Erythroblast (primary cell): ENCODE results near the gene CA5B.
"Not testable (repeated sequence)": the region's sequence is repeated elsewhere in the genome, so short reads cannot be mapped to it uniquely, and the experiment has no call there.

ENCODE experiments used
- DNase-seq, 2 experiments: peaks; one replicate each; lab custom pipeline; 2025; lab: John Stamatoyannopoulos, UW
- GATA1 ChIP-seq: IDR thresholded peaks from 2 replicates; pipeline ENCODE4 v1.6.1; 2011; ENCODE audit warnings: low read depth, mild to moderate bottlenecking, control low read depth, low read length, moderate library complexity
- POLR2A ChIP-seq: IDR thresholded peaks from 2 replicates; pipeline ENCODE4 v1.6.1; 2011; ENCODE audit warnings: mild to moderate bottlenecking, low read length

Gene CA5B

DNA sequence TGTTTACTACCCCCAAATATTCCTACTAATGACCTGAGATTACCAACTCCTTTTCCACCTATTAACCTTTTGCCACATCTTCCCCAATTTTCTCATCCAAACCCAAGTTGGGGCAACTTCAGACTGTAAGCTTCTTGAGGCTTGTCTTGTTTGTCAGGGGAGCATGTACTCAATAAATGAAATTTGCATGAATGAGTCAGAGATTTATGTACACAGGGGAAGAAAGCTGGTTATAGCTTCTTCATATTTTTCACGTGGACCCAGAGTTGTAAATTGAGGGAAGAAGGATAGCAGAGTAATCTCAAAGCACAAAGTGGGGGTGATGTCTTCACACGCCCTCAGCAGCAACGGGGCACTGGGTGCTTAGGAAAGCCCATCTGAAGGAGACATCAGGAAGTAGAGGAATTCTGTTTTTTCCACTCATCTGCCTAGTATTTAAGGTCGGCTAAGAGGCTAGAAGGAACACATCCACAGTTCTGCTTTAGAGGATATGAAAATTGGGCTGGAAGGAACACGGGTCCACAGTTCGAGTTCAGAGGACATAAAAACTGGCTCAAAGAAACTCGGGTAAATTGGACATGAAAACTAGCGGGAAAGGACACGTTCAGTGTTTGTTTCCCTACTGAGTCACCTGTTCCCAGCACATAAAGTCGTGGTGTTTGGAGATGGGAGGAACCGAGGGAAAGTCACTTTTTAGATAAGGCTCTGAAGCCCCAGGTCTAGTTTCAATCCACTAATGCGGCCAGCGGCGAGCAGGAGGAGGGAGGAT lies 696 bp upstream of the CA5B start:
- TF ChIP-seq POLR2A (peak; percentile 38), GATA1 (no peak)
- DNase-seq: peak in 1 of 2 experiments; percentile 31

DNA sequence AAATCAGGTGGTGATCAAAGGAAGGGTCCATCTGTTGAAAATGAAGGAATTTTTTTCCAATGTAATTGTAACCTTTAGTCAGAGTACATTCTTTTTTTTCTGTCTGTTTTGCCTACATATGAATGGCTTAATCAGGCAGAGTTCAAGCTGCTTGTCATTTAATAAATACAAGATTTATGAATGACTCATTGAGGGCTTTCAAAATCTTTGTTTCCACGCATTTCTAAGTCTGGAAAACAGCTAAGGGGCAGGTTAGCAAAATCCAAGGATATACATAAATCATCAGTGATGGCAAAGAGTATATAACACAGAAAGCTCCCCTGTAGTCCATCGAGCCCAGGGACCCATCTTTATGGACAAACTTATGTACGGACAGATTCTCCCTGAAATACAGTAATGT lies 1.8 kb downstream of the CA5B start:
- DNase-seq: no peak
- TF ChIP-seq GATA1 (no peak), POLR2A (no peak)

DNA sequence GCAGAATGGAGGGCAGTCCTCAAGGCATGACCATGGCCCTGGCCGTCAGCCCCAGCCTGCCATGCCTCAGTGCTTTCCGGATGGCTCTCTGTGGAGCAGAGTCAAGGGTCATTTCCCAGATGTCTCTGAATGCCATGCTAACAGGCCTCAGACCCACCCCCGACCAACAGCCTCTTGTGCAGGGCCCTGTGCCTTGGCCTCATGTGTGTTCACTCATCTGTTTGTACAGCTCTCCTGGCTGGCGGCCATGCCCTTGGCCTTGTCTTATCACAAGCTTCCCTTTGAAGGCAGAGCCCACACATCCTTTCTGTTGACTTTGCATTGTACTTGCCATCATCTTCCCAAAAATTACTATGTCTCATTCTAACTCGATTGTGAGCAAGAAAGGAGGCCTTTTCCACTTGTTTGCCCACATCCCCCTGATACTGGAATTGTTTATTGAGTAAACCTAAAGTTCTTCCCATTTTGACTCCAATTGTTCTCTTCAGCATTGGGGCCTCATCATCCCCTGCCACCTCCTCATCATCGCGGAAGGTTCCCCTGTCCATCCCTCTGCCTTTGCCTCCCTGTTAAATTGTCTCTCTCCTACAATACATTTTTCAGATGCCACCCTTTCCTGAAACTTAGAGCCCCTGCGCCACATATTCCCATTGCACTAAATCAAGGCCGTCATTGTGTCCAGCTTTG lies 6.3 kb downstream of the CA5B start:
- peak; percentile 12 to 53 for DNase-seq
- TF ChIP-seq POLR2A: no peak
- TF ChIP-seq GATA1: no peak

DNA sequence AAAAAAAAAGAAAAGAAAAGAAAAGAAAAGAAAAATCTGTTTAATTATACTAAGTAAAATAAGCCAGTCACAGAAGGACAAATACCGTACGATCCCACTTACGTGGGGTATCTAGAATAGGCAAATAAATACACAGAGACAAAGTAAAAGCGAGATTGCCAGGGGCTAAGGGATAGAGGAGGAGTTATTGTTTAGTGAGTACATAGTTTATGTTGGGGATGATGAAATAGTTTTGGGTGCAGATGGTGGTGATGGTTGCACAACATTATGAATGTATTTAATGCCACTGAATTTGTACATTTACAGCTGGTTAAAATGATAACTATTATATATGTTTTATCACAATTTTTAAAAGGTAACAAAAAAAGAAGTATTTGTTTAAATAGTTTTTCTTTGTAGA lies 7.1 kb downstream of the CA5B start:
- peak in 1 of 2 experiments; percentile 0 for DNase-seq
- no peak for TF ChIP-seq GATA1
- no peak for TF ChIP-seq POLR2A

DNA sequence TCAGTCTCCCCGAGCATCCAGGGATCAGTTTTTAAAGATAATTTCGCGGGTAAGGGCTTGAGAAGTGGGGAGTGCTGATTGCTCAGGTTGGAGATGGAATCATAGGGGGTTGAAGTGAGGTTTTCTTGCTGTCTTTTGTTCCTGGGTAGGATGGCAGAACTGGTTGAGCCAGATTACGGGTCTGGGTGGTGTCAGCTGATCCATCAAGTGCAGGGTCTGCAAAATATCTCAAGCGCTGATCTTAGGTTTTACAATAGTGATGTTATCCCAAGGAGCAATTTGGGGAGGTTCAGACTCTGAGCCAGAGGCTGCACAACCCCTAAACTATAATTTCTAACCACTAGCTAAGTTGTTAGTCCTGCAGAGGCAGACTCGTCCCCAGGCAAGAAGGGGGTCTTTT lies 8.6 kb downstream of the CA5B start:
- DNase-seq: not testable (repeated sequence)

DNA sequence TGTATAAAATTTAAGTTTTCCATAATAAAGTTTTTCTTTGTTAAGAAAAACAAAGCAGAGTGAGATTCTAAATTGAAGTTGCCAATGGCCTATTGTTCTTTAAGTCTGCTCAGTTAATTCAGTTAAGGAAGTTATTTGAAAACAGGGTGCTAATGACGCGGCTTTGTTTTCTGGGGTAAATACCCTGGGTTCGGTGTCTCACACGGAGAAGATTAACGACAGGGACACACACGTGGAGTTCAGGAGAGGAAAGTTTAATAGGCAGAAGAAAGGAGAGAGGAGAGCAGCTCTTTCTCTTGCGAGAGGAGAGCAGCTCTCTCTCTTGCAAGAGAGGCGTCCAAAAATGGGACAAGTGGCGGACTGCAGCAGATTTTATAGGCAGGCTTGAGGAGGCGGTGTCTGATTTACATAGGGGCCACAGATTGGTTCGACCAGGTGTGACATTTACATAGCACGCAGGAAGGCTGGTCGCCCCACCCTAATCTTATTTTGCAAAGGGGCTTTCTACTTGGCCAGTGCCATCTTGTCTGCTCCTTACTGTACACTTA lies 9.6 kb downstream of the CA5B start:
- DNase-seq: no peak
- TF ChIP-seq POLR2A (no peak), GATA1 (no peak)

DNA sequence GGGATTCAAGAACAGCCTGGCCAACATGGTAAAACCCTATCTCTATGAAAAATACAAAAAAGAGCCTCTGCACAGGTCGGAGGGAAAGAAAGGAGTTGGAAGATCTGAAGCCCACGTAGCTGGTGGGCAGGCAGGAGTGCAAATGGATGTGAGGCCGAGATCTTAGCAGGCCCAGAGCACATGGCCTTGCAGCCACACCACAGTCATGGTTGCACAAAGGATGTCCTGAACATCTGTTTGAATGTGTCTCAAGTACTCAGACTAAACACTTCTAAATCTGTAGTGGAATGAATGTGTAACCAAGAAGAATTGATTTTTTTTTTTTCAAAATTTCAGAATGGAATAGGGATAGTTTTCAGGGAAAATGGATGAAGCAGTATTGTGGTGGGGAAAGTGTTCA lies 10.8 kb downstream of the CA5B start:
- TF ChIP-seq GATA1 (no peak), POLR2A (no peak)
- no peak for DNase-seq

DNA sequence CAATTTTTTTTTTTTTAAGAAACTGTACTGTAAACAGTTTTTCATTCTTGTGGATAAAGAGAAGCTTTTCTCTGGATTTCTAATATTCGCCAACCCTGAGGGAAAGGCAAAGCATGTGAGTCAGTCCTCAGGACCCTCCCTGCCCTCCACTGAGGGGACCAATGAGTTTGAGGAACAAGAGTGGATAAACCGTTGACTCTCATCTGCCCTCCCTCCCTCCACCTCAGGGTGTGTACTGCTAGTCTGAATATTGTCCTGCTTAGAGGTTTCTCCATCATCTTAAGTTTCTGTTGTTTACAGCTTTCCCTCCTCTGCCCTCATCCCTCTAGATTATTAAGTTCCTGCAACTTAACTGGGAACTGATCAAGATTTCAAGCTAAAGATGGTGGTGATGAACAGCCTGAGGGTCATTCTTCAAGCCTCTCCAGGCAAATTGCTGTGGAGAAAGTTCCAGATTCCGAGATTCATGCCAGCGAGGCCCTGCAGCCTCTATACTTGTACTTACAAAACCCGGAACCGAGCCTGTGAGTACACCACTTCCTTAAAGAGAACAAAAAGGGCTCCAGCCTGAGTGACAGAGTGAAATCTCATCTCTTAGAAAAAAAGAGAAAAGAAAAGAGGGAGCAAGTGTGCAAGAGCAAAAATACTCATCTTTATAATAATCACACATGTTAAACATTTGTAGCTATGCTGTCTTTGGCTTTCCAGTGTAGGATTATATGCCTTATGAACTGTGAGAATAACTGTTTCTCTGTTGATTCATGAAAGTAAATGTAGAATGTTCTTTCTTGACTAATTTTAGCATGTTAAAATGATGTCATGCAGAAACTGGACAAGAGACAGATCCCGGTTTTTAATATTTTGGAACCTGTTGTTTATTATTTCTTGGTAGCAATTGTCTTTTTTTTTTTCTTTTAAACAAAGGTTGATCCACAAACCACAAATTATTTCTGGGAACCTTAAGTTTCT lies 11.9 kb downstream of the CA5B start:
- TF ChIP-seq POLR2A (no peak), GATA1 (no peak)
- no peak for DNase-seq

DNA sequence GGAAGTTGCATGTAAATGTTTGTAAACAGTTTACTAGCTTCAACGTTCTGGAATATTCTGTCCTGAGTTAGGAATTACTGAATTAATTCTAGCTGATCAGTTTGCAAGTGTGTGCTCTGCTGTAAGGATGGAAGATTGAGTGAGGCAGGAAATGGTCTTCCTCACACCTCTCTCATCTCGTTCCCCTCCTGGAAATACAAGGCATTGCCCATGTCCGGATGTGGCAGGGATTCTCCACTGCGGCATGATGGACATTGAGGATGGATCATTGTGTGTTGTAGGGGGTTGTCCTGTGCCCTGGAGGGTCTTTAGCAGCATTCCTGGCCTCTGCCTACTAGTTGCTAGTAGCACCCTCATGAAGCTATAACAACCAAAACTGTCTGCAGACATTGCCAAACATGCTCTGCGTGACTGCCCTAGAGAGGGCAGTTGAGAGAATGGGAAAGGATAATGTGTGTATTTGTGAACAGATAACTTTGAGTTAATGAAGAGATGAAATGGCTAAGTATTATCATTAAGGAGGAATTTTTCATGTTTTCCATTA lies 12.6 kb downstream of the CA5B start:
- no peak for TF ChIP-seq GATA1
- no peak for TF ChIP-seq POLR2A
- DNase-seq: no peak

DNA sequence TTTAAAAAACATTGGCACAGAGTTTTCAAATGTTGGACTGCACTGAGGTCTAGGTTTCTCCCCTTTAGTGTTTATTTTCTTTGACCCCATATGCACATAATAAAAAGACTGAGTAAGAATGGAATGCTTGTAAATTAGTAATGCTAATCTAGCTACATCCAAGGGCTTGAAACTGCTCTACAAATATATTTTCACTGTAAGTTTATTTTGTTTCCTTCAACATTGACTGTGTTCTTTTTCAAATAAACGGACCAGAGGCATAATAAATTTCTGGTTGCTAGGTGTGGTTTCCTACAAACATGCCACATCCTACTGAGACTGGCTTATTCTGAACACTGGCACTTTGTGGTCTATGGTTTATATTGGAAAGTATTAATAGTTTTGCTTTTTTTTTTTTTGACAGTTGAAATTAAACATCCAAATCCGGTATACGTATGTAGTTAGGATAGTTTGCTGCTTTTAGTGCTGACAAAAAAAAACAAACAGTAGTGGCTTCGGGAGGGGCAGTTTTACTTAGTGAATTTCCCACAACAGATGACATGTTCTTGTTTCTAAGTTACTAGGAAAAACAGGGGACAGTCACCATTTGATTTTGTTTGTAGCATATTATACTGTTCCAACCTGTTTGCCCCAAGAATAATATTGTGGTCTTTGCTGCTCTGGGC lies 13.2 kb downstream of the CA5B start:
- TF ChIP-seq GATA1 (no peak), POLR2A (no peak)
- DNase-seq: no peak

DNA sequence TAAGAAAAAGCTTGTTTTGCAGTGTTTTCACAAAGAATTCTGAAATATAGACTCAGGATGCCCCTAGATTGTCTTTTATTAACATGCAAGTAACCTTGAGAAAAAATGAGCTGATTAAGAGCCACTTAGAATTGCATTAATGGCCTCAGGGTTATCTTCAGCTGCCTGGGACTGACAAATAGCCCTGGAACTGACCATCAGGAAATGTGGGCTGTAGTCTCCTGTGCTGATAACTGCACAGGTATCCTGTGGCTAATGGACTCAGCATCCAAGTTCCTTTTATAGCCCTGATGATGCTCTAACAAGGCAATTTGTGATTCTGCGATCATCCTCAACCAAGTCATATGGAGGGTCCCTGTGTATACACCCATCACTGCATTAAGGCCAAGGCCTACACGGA lies 17.0 kb downstream of the CA5B start:
- DNase-seq: no peak
- no peak for TF ChIP-seq GATA1

DNA sequence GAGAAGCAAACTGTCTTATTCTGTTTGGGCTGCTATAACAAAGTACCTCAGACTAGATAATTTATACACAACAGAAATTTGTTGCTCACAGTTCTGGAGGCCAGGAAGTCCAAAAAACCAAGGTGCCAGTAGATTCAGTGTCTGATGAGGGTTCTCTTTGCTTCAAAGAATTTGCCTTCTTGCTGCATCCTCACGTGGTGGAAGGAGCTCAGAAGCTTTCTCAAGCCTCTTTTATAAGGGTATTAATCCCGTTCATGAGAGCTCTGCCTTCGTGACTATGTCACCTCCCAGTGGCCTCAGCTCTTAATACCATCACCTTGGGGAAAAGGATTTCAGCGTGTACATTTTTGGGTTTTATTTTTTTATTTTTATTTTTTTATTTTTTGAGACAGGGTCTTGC lies 20.1 kb downstream of the CA5B start:
- TF ChIP-seq GATA1 (no peak), POLR2A (no peak)
- no peak for DNase-seq

DNA sequence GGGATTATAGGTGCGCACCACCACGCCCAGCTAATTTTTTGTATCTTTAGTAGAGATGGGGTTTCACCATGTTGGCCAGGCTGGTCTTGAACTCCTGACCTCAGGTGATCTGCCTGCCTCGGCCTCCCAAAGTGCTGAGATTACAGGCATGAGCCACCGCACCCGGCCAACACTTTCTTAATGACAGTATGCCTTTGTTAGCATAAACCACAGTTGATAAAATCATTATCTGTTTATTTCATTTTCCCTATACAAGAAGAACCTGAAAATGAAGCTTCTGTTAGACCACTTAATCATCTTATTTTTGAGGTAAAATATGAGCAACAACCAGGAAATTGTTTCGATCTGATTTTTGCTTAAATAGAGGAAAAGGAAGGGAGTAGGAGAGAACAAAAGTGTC lies 21.8 kb downstream of the CA5B start:
- not testable (repeated sequence) for DNase-seq
